GM12878 (cell line): ENCODE data around the gene MCCD1. TPM values are rescaled to one million over a fixed set of nuclear protein-coding genes. Genes with fewer than 3 reads are reported as not detected.

Experiments
- ATAC-seq: fragments of 200-7000 bp; cut with Tn5 transposase; 3 replicates; pipeline ENCODE4 v1.9.1; 2020; ENCODE audit warnings: mild to moderate bottlenecking, moderate library complexity
- BruUV-seq: library from RNA; stranded (reverse); fragments of 400-500 nt; replicated peaks from 2 replicates; lab custom pipeline; 2021; lab: Mats Ljungman, UMichigan
- CTCF ChIA-PET: fragments of 300-600 bp; sonication (Branson Sonifier 250); formaldehyde crosslinking; extraction: SDS; loops from one replicate; lab custom pipeline; 2021; ENCODE audit warnings: inconsistent platforms; lab: Yijun Ruan, JAX
- POLR2A ChIA-PET: fragments of 350-600 bp; formaldehyde crosslinking; extraction: SDS; loops from one replicate; lab custom pipeline; 2021; ENCODE audit warnings: inconsistent platforms; lab: Charles Lee
- RAD21 ChIA-PET: fragments of 300-600 bp; sonication (Branson Sonifier 250); formaldehyde crosslinking; loops from one replicate; lab custom pipeline; 2023; ENCODE audit warnings: antibody characterized with exemption; ENCODE audit not compliant: unreplicated experiment; lab: Charles Lee
- SMC1A ChIA-PET: fragments of 300-600 bp; sonication (Branson Sonifier 250); formaldehyde crosslinking; loops from one replicate; lab custom pipeline; 2023; ENCODE audit not compliant: unreplicated experiment, uncharacterized antibody; lab: Charles Lee
- DNase-seq: peaks from one replicate; pipeline ENCODE4 v3.0.0-alpha.2; 2011; ENCODE audit warnings: low read depth, low spot score
- FAIRE-seq: peaks from 3 replicates; lab custom pipeline; 2011; peaks lifted over from hg19 to GRCh38; lab: Jason Lieb, UNC
- H2AFZ ChIP-seq: 2 replicates; pipeline ENCODE4 v1.6.0; 2011; ENCODE audit warnings: low read depth, low read length, control low read depth; ENCODE audit not compliant: control insufficient read depth
- H3K27ac ChIP-seq: 2 replicates; pipeline ENCODE4 v1.5.1; 2011; ENCODE audit warnings: control low read depth; ENCODE audit not compliant: control insufficient read depth, insufficient read depth
- H3K27me3 ChIP-seq, 2 experiments: replicated peaks in 1 of 2; 2 replicates each; pipeline versions ENCODE4 v1.6.0 to v1.6.1; 2011; ENCODE audit warnings: low read length in 1 of 2; ENCODE audit not compliant: control insufficient read depth in 2 of 2, insufficient read depth in 2 of 2
- H3K36me3 ChIP-seq, 2 experiments: 2 replicates each; pipeline ENCODE4 v1.5.1; 2011; ENCODE audit warnings: low read length in 1 of 2; ENCODE audit not compliant: control insufficient read depth in 2 of 2, insufficient read depth in 2 of 2
- H3K4me1 ChIP-seq: 2 replicates; pipeline ENCODE4 v1.6.1; 2011; ENCODE audit warnings: mild to moderate bottlenecking, low read length, moderate library complexity, mixed read lengths; ENCODE audit not compliant: control insufficient read depth, insufficient read depth
- H3K4me2 ChIP-seq: 2 replicates; pipeline ENCODE4 v1.6.0; 2011; ENCODE audit warnings: control low read depth; ENCODE audit not compliant: control insufficient read depth, insufficient read depth
- H3K4me3 ChIP-seq: fragments of 200-600 bp; sonication (generic); 2 replicates; pipeline ENCODE4 v1.5.1; 2016
- H3K79me2 ChIP-seq: 2 replicates; pipeline ENCODE4 v1.6.0; 2011; ENCODE audit warnings: low read length; ENCODE audit not compliant: control insufficient read depth, insufficient read depth
- H3K9ac ChIP-seq: 2 replicates; pipeline ENCODE4 v1.8.0; 2011; ENCODE audit warnings: low read length, control low read depth, mixed read lengths; ENCODE audit not compliant: control insufficient read depth, insufficient read depth
- H3K9me3 ChIP-seq: replicated peaks from 3 replicates; pipeline ENCODE4 v1.5.1; 2011; ENCODE audit warnings: mild to moderate bottlenecking, low read length; ENCODE audit not compliant: control insufficient read depth, insufficient read depth
- H4K20me1 ChIP-seq: 2 replicates; pipeline ENCODE4 v1.6.0; 2011; ENCODE audit not compliant: control insufficient read depth, insufficient read depth
- ATF7 ChIP-seq: fragments of 450-650 bp; IDR thresholded peaks from 2 replicates; pipeline ENCODE4 v1.6.1; 2016; ENCODE audit warnings: low read depth, mild to moderate bottlenecking
- CBFB ChIP-seq: IDR thresholded peaks from 2 replicates; pipeline ENCODE4 v1.6.1; 2016; ENCODE audit warnings: antibody characterized with exemption, low read depth
- CREB1 ChIP-seq: IDR thresholded peaks from 2 replicates; pipeline ENCODE4 v1.6.1; 2012; ENCODE audit warnings: low read depth, mild to moderate bottlenecking, inconsistent platforms
- EP300 ChIP-seq, 2 experiments: fragments of 150-350 bp in 1 of 2; IDR thresholded peaks; 2 replicates each; pipeline ENCODE4 v1.6.1; 2011 to 2012; ENCODE audit warnings: low read depth in 2 of 2, low read length in 2 of 2, borderline replicate concordance in 1 of 2, improper control_type of control experiment in 1 of 2, inconsistent platforms in 1 of 2; ENCODE audit not compliant: control insufficient read depth in 1 of 2
- ESRRA ChIP-seq: IDR thresholded peaks from 2 replicates; pipeline ENCODE4 v1.6.1; 2012; ENCODE audit warnings: mild to moderate bottlenecking, low read length, improper control_type of control experiment
- FOXK2 ChIP-seq: fragments of 450-650 bp; IDR thresholded peaks from 2 replicates; pipeline ENCODE4 v1.6.1; 2017; ENCODE audit warnings: mild to moderate bottlenecking, moderate library complexity
- HCFC1 ChIP-seq: fragments of 150-350 bp; IDR thresholded peaks from 2 replicates; pipeline ENCODE4 v1.6.1; 2014; ENCODE audit warnings: low read length
- HDGF ChIP-seq: fragments of 450-650 bp; IDR thresholded peaks from 2 replicates; pipeline ENCODE4 v1.6.1; 2016; ENCODE audit warnings: antibody characterized with exemption
- IKZF2 ChIP-seq, 2 experiments: fragments of 450-650 bp; IDR thresholded peaks; 2 replicates each; pipeline ENCODE4 v1.6.1; 2017; ENCODE audit warnings: mild to moderate bottlenecking in 2 of 2, moderate library complexity in 2 of 2
- MLLT1 ChIP-seq: fragments of 450-650 bp; IDR thresholded peaks from 2 replicates; pipeline ENCODE4 v1.6.1; 2016; ENCODE audit warnings: mild to moderate bottlenecking
- MTA3 ChIP-seq: IDR thresholded peaks from 2 replicates; pipeline ENCODE4 v1.6.1; 2012; ENCODE audit warnings: low read length, inconsistent platforms, borderline replicate concordance
- NR2C2 ChIP-seq: IDR thresholded peaks from 2 replicates; pipeline ENCODE4 v1.6.1; 2011; ENCODE audit warnings: borderline replicate concordance, low read depth; ENCODE audit not compliant: control insufficient read depth, insufficient read length
- POLR2A ChIP-seq: IDR thresholded peaks from 2 replicates; pipeline ENCODE4 v1.6.1; 2011; ENCODE audit warnings: low read depth, mild to moderate bottlenecking, low read length
- SMAD5 ChIP-seq: IDR thresholded peaks from 2 replicates; pipeline ENCODE4 v1.6.1; 2016; ENCODE audit warnings: antibody characterized with exemption, low read depth
- SREBF2 ChIP-seq: IDR thresholded peaks from 2 replicates; pipeline ENCODE4 v1.6.1; 2012; ENCODE audit warnings: mild to moderate bottlenecking, low read length
- STAT1 ChIP-seq: fragments of 450-650 bp; conservative IDR thresholded peaks from 2 replicates; pipeline ENCODE4 v1.6.1; 2014; ENCODE audit warnings: antibody characterized with exemption, mild to moderate bottlenecking
- TBL1XR1 ChIP-seq: IDR thresholded peaks from 2 replicates; pipeline ENCODE4 v1.6.1; 2012; ENCODE audit warnings: low read depth, low read length, improper control_type of control experiment
- TCF7 ChIP-seq: IDR thresholded peaks from 2 replicates; pipeline ENCODE4 v1.6.1; 2014; ENCODE audit warnings: antibody characterized with exemption, borderline replicate concordance
- ZNF622 ChIP-seq: fragments of 450-650 bp; IDR thresholded peaks from 2 replicates; pipeline ENCODE4 v1.6.1; 2017; ENCODE audit warnings: mild to moderate bottlenecking, inconsistent platforms
- ZZZ3 ChIP-seq: IDR thresholded peaks from 2 replicates; pipeline ENCODE4 v1.6.1; 2011; ENCODE audit warnings: low read depth; ENCODE audit not compliant: control insufficient read depth, insufficient read length
- WGBS: methylation state at CpG from one replicate; pipeline ENCODE4 v1.1.6; 2016; ENCODE audit warnings: low lambda C conversion rate; ENCODE audit not compliant: insufficient replicate concordance, insufficient coverage; ENCODE audit errors: missing lambda C conversion rate; 5-methylcytosine and 5-hydroxymethylcytosine counted together
- in situ Hi-C: fragments of 300-500 bp; cut with MboI; formaldehyde crosslinking; loops from 9 replicates; pipeline ENCODE4 v1.14.3; 2018; ENCODE audit warnings: mixed read lengths
- intact Hi-C: fragments of 100-400 bp; cut with micrococcal nuclease; formaldehyde crosslinking; loops from one replicate; pipeline ENCODE4 v1.14.2; 2022; ENCODE audit not compliant: unreplicated experiment
- polyA plus RNA-seq, 11 experiments: library from polyadenylated mRNA; depleted of rRNA in 4 of 11; unstranded in 6 of 11; stranded (reverse) in 5 of 11; fragments of >200 nt; fragmentation: Nextera tagmentation in 4 of 11; fragmentation: Illumina TruSeq in 1 of 11; extraction: Ambion mirVana in 4 of 11; extraction: Trizol in 1 of 11; gene quantifications; 1 replicate in 1 of 11; 2 replicates in 10 of 11; pipeline versions ENCODE4 v1.2.1 to v1.2.3, GENCODE V29; 2011 to 2016; ENCODE audit warnings: inconsistent platforms in 2 of 11, missing spikeins in 2 of 11, low read depth in 1 of 11
- total RNA-seq, 4 experiments: library from RNA; depleted of rRNA in 3 of 4; stranded (reverse); fragments of >200 nt in 3 of 4; fragmentation: Illumina TruSeq in 1 of 4; extraction: Trizol in 1 of 4; gene quantifications; 2 replicates each; pipeline versions ENCODE4 v1.2.1 to v1.2.3, GENCODE V29; 2013 to 2021

The MCCD1 gene
- total and polyA plus RNA-seq, 10 of the 15 experiments (the other 5 are each of a cell fraction or from before 2014, with no cell fraction given): not detected

DNA sequence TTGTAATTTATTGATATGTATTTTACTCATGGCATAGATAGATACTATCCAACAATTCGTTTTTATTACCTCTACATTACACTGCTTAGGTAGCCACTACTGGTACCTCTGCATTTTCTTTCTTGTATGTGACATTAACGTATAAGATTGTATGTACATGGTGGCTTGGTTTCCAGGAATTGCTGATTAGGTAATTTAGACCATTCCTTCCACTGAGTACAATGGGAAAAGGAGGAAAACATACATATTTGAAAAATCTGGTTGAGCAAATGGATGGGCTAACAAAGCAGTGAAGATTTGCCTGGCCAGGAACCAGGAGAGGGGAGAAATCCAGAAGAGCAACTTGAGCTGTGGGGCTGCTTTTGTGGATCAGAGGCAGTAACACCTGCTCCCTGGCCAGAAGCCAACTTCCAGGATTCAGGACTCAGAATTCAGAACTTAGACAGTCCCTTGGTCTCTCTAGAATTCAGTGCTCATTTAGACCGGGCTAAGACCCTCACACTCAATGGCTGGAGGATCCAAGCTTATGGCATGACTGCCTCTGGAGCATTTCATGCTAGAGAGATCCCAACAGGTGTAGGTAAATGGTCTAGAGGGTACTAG lies 48.7 kb upstream of the MCCD1 start:
- 36% methylated on average over 3 of the region's 3 CpGs for WGBS
- ATAC-seq: no peak
- ChIA-PET CTCF (interaction anchor here (1.0 kb wide), 1 partner anchor 19 kb away, joined by 3 read pairs; no protein-coding TSS in a partner anchor), POLR2A (no interaction called here), RAD21 (no interaction called here), SMC1A (no interaction called here)
- no peak for DNase-seq
- Histone ChIP-seq H3K27me3 (no peaks in the 10 kb centered on the region), H3K9ac (no peak overlapping the region), H3K27ac (no peak overlapping the region), H4K20me1 (no peaks in the 10 kb centered on the region), H3K4me2 (no peak overlapping the region), H2AFZ (no peak overlapping the region), H3K4me3 (no peak overlapping the region), H3K36me3 (no peaks in the 10 kb centered on the region), H3K4me1 (peaks cover 4% of the 10 kb centered on the region; the same call in 1 of the 2 replicates), H3K79me2 (no peaks in the 10 kb centered on the region), H3K9me3 (no peaks in the 10 kb centered on the region)
- in situ Hi-C loops: no loop called here
- TF ChIP-seq POLR2A (no peak), STAT1 (no peak), HDGF (no peak), CBFB (no peak), NR2C2 (no peak), ZNF622 (no peak), HCFC1 (no peak), ESRRA (no peak), ATF7 (no peak), TCF7 (no peak), CREB1 (no peak), TBL1XR1 (no peak), ZZZ3 (no peak), SREBF2 (no peak), FOXK2 (no peak), SMAD5 (no peak), MTA3 (no peak), EP300 (IDR thresholded peaks at IDR 0.05; ENCODE audit: borderline replicate concordance in 1 of 2, control insufficient read depth in 1 of 2, low read depth in 2 of 2, low read length in 2 of 2) (no peak), IKZF2 (IDR thresholded peaks at IDR 0.05) (no peak), MLLT1 (no peak)
- no peak for FAIRE-seq
- intact Hi-C loops: no loop called here
- no TSS peak for BruUV-seq
